Loucy (cell line): ENCODE data around the gene MCC.

Experiments
- CTCF ChIP-seq: fragments of 200-600 bp; sonication (generic); conservative IDR thresholded peaks from 2 replicates; pipeline ENCODE4 v1.5.1; 2014; ENCODE audit warnings: mild to moderate bottlenecking, antibody characterized with exemption, low read length
- EZH2phosphoT487 ChIP-seq: fragments of 200-600 bp; IDR thresholded peaks from 2 replicates; pipeline ENCODE4 v1.6.1; 2018; ENCODE audit warnings: antibody characterized with exemption, mild to moderate bottlenecking, moderate library complexity, borderline replicate concordance

GRCh38 chr5:113270086-113270485 lies 218.2 kb downstream of the MCC start:
- TF ChIP-seq CTCF = no peak
- TF ChIP-seq EZH2phosphoT487 = no peak
